ENCODE measurements around the gene CTDSPL.
"Not testable (repeated sequence)": the region's sequence is repeated elsewhere in the genome, so short reads cannot be mapped to it uniquely, and the experiment has no call there.

The CTDSPL gene

GRCh38 chr3:37970802-37971201 is 109.1 kb downstream of the CTDSPL start:
- no peak for DNase-seq

- no peak for DNase-seq
These were observed 109.8 kb downstream of the CTDSPL start for GRCh38 chr3:37971467-37971866.

GRCh38 chr3:37972056-37972455 is 110.4 kb downstream of the CTDSPL start:
- DNase-seq: not testable (repeated sequence)

- no peak for DNase-seq
These were observed 111.8 kb downstream of the CTDSPL start for GRCh38 chr3:37973246-37974054.

- peak; percentile 59 for DNase-seq
These were observed 112.7 kb downstream of the CTDSPL start for GRCh38 chr3:37974121-37975083.

- DNase-seq: no peak
These were observed 118.1 kb downstream of the CTDSPL start for GRCh38 chr3:37979541-37980461.

GRCh38 chr3:37980462-37981347 is 119.0 kb downstream of the CTDSPL start:
- DNase-seq: no peak

- no peak for DNase-seq
These were observed 119.6 kb downstream of the CTDSPL start for GRCh38 chr3:37981348-37981664.

- no peak for DNase-seq
These were observed 120.7 kb downstream of the CTDSPL start for GRCh38 chr3:37982331-37982730.

- DNase-seq: no peak
These were observed 122.4 kb downstream of the CTDSPL start for GRCh38 chr3:37984051-37984450.

- DNase-seq: no peak
These were observed 122.9 kb downstream of the CTDSPL start for GRCh38 chr3:37984596-37984995.

GRCh38 chr3:37985637-37986320 is 124.1 kb downstream of the CTDSPL start:
- DNase-seq: no peak

GRCh38 chr3:37986479-37987314 is 125.0 kb downstream of the CTDSPL start:
- no peak for DNase-seq

GRCh38 chr3:37987315-37987697 is 125.6 kb downstream of the CTDSPL start:
- no peak for DNase-seq

- no peak for DNase-seq
These were observed 126.1 kb downstream of the CTDSPL start for GRCh38 chr3:37987751-37988179.

GRCh38 chr3:37988376-37988775 is 126.7 kb downstream of the CTDSPL start:
- DNase-seq: not testable (repeated sequence)

GRCh38 chr3:37988931-37989525 is 127.3 kb downstream of the CTDSPL start:
- no peak for DNase-seq

GRCh38 chr3:37989821-37990480 is 128.3 kb downstream of the CTDSPL start:
- DNase-seq: no peak

- peak; percentile 24 for DNase-seq
These were observed 128.8 kb downstream of the CTDSPL start, which contains the start of gene VILL for GRCh38 chr3:37990527-37990926. VILL (plus strand) TSS chr3:37990786; CDS start chr3:37993673, 2,887 bp downstream.

Data from right hindlimb (tissue), 1 donor.